ENCODE results near the gene CCDC148.
"Not testable (repeated sequence)": the region's sequence is repeated elsewhere in the genome, so short reads cannot be mapped to it uniquely, and the experiment has no call there.

Gene CCDC148

DNA sequence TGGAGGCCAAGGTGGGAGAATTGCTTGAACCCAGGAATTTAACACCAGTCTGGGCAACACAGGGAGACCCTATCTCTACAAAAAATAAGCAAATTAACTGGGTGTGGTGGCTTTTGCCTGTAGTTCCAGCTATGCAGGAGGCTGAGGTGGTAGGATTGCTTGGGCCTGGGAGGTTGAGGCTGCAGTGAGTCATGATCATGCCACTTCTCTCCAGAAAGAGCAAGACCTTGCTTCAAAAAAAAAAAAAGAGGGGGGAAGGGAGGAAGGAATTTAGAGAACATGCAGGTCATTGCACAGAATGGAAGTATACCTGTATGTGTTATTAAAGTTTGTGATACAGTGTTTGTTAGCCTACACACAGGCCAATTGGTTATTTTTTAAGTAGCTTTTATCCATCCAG, 26.0 kb upstream of the CCDC148 start:
- peak; percentile 62 for DNase-seq (ENCODE audit: low read depth)

DNA sequence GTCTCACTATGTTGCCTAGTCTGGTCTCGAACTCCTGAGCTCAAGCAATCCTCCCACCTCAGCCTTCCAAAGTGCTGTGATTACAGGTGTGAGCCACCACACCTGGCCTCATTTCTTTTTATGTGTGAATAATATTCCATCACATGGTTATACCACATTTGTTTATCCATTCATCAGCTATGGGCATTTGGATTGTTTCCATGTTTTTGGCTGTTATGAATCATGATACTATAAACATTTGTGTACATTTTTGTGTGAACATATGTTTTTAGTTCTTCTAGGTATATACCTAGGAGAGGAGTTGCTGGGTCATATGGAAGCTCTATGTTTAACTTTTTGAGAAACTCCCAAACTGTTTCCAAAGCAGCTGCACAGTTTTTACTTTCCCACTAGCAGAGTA, 24.6 kb upstream of the CCDC148 start:
- no peak for DNase-seq (ENCODE audit: low read depth)

DNA sequence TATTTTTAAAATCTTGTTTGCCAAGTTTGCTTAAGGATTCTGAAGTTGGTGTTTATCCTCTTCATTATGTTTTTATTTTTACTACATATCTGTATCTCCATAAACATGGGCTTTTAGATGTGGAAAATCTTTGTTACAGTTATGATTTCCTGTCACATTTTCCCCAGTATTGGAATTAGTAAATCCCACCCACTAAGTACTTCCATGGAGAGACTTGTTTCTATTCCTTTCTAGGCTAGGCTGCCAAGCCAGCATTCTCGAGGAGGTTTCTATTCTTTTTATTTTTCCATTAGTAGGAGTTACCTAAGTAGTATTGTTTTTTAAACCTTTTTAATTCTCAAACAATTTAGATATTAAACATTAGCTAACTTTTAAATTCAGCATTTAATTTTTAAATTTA, 22.3 kb upstream of the CCDC148 start:
- DNase-seq (ENCODE audit: low read depth) = no peak

DNA sequence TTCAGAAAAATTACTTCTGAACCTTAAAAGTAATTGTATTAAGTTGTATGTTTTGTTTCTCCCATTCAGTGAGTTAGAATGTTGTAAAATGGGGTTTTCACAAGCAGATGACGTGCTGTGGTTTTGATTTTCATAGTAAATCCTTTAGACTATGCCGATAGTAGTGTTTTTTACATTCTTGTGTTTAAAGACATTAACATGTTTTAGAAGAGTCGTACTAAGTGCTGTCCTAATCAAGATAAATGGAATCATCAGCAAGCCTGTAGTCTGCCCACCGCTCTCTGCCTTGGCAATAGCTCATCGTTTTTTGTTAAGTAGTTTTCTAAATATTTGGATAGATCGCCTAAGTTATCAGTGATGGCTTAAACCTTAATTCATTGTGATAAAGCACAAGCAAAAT, 21.7 kb upstream of the CCDC148 start:
- DNase-seq (ENCODE audit: low read depth) = no peak

DNA sequence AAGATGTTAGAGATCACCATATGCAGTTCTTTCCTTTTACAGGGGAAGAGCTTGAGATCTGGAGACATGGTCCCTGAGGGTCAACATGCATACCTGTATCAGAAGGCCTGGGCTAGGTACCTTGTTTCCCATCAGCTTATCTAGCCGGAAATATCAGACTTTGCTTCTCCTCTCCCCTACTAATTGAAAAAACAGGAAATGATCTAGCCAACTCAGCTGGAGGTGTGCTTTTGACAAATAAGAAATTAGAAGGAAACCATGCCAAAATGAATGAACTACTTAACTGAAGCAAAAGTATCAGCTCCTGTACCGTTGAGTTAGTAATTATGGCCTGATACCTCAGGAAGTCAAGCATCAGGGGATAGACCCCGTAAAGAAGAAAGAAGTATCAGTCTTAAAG, 20.6 kb upstream of the CCDC148 start:
- DNase-seq (ENCODE audit: low read depth) = no peak

DNA sequence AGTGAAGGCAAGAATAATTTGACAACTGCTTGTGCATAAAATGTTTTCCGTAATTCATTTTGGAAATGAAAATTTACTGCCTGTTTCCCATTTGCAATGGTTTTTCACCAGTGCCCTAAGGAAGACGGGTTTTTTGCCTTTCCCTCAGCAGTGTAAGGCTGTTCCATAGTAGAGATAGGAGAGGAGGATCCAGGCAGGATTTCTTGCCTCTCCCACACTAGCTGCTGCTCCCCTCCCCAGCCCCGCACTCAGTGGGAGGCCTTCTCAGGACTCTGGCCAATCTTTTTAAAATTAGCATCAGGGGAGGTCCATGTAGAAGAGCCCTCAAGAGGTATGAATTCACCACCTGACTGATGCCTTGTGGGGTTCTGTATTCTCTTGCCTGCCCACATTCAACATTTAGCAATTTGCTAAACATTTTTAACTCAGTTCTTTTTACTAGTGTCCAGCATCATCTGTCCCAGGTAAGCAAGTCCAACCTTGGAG, 18.0 kb upstream of the CCDC148 start:
- not testable (repeated sequence) for DNase-seq (ENCODE audit: low read depth)

GRCh38 chr2:158473719-158474392, 17.3 kb upstream of the CCDC148 start:
- no peak for DNase-seq (ENCODE audit: low read depth)

GRCh38 chr2:158473300-158473699, 16.7 kb upstream of the CCDC148 start:
- not testable (repeated sequence) for DNase-seq (ENCODE audit: low read depth)

- DNase-seq (ENCODE audit: low read depth) = not testable (repeated sequence)
These were observed 16.3 kb upstream of the CCDC148 start for GRCh38 chr2:158472829-158473228.

DNA sequence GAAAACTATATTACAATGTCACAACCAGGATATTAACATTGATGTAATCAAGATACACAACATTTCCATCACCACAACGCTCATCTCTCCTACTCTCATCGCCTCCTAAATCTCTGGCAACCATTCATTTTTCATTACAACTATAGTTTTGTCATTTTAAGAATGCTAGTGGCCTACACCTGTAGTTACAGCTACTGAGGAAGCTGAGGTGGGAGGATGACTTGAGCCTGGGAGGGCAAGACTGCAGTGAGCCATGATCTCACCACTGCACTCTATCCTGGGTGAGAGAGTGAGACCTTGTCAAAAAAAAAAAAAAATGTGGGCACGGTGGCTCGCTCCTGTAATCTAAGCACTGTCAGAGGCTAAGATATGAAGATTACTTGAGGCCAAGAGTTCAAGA, 10.7 kb upstream of the CCDC148 start:
- no peak for DNase-seq (ENCODE audit: low read depth)

DNA sequence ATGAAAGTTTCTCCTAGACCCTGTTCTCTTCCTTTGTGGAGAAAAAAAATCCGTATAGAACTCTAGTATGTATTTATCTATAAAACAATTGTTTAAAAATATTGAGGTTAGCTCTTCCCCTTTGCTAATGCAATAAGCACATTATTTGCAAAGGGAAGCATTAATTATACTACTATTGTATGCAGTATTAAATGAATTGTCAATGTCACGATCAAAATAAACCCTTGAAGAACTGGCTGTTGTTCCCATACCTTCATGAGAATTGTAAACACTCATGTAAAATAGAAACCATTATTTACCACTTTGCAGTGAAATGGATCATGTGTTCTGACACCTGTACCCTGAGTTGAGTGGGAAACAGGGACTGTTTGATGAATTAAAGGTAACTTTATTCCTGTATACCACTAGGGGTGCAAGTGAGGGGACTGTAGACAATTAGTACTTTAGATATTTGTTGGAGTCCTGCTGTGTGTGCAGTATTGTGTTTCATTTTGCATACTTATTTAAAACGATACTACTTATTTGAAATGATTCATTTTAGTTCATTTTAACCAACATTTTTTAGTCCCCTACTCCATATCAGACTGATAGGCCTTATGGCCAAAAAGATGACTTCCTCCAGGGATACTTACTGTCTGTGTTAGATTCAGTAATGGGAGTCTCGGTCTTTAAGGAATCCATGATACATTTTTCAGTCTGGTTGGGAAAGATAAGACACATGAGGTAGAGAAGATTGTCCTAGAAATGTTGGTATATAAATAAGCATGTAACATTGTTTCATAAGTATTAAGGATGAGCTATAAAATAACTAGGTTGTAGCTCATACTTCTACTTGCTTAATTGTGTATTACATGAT, 8.1 kb upstream of the CCDC148 start:
- no peak for DNase-seq (ENCODE audit: low read depth)

DNA sequence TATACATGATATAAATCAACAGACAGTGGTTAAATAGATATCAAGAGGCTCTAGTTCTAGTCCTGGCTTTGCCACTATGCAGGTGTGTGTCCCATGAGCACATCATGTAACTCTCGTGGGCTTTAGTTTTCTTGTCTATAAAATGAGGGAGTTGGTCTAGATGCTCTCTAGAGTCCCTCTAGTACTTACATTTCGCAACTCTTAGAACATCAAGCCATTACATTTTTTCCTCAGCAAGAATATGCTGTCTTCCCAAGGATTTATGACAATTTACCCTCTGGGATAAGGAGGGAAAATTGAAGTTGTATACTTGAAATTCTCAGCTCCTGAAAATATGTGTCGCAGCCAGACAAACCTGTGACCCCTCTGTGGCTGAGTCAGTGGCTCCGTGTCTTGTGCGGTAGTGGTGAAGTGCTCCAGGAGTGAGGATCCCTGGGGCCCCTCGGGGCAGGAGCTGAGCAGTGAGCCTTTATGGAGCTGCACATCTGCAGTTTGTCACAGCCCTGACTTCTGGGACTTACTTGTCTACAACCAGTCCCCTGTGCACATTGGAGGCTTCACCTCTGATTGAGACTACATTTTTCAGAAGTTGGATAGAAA, 7.0 kb upstream of the CCDC148 start:
- DNase-seq (ENCODE audit: low read depth) = no peak

DNA sequence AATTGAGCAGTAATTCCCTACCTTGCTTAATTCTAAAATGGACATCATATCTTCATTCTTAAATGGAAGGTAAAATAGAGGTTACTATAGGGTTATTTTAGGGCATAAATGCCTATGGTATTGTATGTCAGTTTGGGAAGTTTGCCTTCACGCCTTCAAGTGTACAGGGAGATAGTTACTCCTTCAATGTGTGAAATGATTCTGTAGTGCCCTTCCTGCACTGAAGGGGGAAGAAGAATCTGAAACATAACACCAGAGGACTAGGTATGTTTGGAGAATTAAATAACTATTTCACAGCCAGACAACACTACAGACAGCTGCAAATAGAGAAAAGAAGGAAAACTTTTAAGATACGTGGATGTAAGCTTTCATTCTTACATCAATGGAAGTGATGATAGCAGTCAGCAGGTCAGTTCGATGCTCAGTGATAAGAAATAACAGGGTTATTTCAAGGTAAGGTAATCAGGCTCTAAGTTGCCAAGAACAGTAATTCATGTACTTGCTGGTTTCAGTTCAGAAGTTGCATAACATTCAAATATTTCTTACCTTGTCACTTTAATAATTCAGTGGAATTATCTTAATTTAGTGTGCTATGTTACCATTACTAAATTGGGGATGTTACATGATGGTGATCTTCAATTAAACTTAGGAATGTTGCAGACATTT, 4.2 kb upstream of the CCDC148 start:
- no peak for DNase-seq (ENCODE audit: low read depth)

- no peak for DNase-seq (ENCODE audit: low read depth)
These were observed 2.8 kb upstream of the CCDC148 start for GRCh38 chr2:158459161-158460003.

GRCh38 chr2:158458617-158458920, 2.0 kb upstream of the CCDC148 start:
- no peak for DNase-seq (ENCODE audit: low read depth)

DNA sequence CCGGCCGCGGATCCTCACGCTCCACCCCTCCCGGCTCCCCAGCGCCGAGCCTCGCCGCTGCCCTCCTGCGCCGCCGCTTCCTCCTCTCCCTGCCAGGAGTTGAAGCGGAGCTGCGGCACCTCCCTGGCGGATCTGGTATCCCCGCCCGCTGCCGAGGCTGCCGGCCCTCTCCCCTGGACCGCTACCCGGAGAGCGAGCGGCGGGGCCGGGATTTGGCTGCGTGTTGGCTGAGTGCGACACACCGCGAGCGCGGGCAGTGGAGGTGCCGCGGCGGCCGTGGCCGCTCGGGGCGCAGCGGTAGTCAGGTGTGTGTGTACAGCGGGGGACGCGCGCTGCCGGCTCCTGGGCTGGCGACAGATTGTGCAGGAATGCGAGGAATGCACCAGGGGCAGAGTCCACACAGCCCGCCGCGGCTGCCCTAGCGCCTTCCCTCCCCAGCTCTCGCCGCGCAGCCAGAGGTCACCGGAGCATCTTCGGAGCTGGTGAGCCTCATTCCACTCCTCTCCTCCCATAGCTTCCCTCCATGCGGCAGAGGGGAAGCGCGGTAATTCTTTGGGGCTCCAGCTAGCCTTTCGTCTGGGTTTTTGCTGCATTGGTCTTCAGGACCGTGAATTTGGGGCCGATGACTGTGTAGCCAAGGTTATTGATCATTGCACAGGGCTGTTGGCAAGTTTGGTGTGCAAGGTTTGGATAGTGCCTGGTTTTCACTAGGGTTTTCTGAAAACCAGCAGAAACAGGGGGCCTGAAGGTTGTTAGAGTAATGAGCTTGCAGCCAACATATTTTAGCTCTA, 1.5 kb upstream of the CCDC148 start:
- DNase-seq (ENCODE audit: low read depth) = peak; percentile 65

GRCh38 chr2:158457092-158457825, 706 bp upstream of the CCDC148 start:
- peak; percentile 77 for DNase-seq (ENCODE audit: low read depth)

DNA sequence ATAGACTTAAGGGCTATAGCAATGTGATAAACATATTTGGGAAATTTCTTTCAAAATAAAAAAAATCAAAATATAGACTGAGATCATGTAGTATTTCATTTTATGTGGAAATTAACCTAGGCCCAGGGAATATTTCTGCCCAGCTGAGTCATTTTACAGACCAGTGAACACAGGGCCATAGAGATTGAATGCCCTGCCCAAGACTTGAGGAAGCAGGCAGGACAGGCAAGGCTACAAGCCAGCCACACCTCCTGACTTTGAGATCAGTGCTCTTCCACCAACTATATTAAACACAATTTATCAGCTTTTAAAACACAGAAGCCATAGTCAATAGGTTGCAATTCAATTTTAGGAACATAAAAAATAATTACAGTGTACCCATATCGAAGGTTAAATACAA, 12.9 kb downstream of the CCDC148 start:
- DNase-seq (ENCODE audit: low read depth) = no peak

DNA sequence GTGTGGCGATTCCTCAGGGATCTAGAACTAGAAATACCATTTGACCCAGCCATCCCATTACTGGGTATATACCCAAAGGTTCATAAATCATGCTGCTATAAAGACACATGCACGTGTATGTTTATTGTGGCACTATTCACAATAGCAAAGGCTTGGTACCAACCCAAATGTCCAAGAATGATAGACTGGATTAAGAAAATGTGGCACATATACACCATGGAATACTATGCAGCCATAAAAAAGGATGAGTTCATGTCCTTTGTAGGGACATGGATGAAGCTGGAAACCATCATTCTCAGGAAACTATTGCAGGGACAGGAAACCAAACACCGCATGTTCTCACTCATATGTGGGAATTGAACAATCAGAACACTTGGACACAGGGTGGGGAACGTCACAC, 17.5 kb downstream of the CCDC148 start:
- not testable (repeated sequence) for DNase-seq (ENCODE audit: low read depth)

GRCh38 chr2:158433716-158434115, 22.8 kb downstream of the CCDC148 start:
- not testable (repeated sequence) for DNase-seq (ENCODE audit: low read depth)

All from iris pigment epithelial cell (primary cell).